ENCODE measurements around the gene CUL5.

CUL5 gene

GRCh38 chr11:108008656-108009496 is at the start of gene CUL5:
CUL5 (plus strand) TSS chr11:108008898; CDS start chr11:108009349, 451 bp downstream.
- peak; percentile 75 to 87 for DNase-seq

- no peak for DNase-seq
These were observed 47.2 kb upstream of the CUL5 start for GRCh38 chr11:107961480-107961879.

- no peak for DNase-seq
These were observed 46.5 kb upstream of the CUL5 start for GRCh38 chr11:107962181-107962580.

GRCh38 chr11:107963091-107963490 is 45.6 kb upstream of the CUL5 start:
- DNase-seq: no peak

- DNase-seq: no peak
These were observed 39.5 kb upstream of the CUL5 start for GRCh38 chr11:107969219-107969618.

- no peak for DNase-seq
These were observed 38.6 kb upstream of the CUL5 start for GRCh38 chr11:107970049-107970448.

- DNase-seq: no peak
These were observed 35.1 kb upstream of the CUL5 start for GRCh38 chr11:107973641-107974040.

GRCh38 chr11:107988397-107989158 is 20.1 kb upstream of the CUL5 start:
- DNase-seq: no peak

GRCh38 chr11:107991868-107992414 is 16.8 kb upstream of the CUL5 start:
- no peak for DNase-seq

- DNase-seq: no peak
These were observed 12.5 kb upstream of the CUL5 start for GRCh38 chr11:107996006-107996776.

- no peak for DNase-seq
These were observed 9.9 kb upstream of the CUL5 start for GRCh38 chr11:107998761-107999160.

GRCh38 chr11:107999759-108000455 is 8.8 kb upstream of the CUL5 start:
- peak; percentile 41 to 46 for DNase-seq

GRCh38 chr11:108002476-108002875 is 6.2 kb upstream of the CUL5 start:
- DNase-seq: no peak

GRCh38 chr11:108003623-108004022 is 5.1 kb upstream of the CUL5 start:
- no peak for DNase-seq

- DNase-seq: no peak
These were observed 879 bp upstream of the CUL5 start for GRCh38 chr11:108007819-108008218.

GRCh38 chr11:108009497-108010370 is 1.0 kb downstream of the CUL5 start:
- DNase-seq: no peak

GRCh38 chr11:108012139-108012725 is 3.5 kb downstream of the CUL5 start:
- no peak for DNase-seq

GRCh38 chr11:108016647-108017046 is 7.9 kb downstream of the CUL5 start:
- no peak for DNase-seq

- no peak for DNase-seq
These were observed 10.0 kb downstream of the CUL5 start for GRCh38 chr11:108018708-108019107.

GRCh38 chr11:108019870-108020540 is 11.3 kb downstream of the CUL5 start:
- DNase-seq: no peak

All from SHP77 (cell line).